NOMO-1 (cell line): Measurements from ENCODE around the gene QRICH2.

Experiments used
- DNase-seq, 2 experiments: peaks; one replicate each; lab custom pipeline; 2025; ENCODE audit not compliant: unreplicated experiment in 2 of 2; lab: John Stamatoyannopoulos, UW

Gene QRICH2

DNA sequence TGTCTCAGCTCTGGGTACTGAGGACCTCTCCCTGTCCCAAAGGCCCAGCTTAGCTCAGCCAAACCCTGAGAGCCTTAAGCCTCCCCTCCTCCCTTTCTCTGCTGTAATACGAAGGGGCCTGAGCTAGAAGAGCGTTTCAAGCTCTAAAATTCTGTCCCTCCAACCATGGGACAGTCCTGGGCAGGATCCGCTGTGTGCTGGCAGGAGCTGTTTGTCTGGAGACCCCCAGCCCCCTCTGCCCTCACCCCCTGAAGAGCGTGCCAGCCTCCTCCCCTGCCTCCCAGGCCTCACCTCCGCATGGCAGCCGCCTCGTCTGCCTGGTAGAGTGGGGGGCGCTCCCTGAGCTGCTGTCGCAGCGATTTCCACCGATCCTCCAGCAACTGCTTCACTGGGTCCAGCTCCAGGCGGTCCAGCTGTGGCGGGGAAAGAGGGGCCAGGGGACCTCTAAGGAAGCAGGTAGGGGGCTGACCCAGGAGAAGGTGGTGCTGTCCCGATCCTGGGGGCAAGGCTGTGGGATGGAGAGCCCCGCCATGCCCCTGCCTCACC is 28.3 kb downstream of the QRICH2 start:
- no peak for DNase-seq

DNA sequence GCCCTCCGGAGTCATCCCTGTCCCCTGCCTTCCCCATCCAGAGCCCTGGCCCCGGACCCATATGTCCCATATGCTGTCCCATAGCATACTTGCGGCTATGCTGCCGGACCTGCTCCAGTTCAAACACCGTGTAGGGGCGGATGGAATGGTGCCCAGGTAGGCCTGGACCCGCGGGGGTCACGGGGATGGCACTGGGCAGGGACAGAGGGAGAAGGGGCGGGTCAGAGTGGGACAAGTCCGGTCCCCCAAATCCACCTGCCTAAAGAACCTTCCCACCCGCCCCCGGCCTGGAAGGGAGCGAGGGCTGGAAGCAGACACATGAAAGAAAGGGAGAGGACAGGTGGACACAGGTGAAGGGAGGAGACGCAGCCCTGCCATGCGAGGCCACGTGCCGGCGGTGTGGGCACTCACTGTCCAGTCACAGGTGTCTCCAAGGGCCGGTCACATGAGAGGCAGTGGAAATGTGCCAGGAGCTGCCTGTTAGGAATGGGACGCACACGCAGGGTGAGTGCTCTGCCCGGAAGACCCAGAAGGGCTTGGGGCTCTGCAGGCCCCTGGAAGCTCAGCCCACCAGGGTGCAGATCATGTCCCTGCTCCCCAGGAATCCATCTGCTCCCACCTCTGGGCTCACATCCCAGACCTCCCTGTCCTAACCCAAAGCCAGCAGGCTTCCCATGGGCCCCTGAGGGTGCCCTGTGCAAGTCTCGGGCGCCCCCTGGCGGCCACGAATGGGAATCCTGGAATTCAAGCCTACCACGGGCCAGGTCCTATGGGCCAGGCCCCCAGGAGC is 28.9 kb downstream of the QRICH2 start:
- DNase-seq = peak; percentile 52 to 62

DNA sequence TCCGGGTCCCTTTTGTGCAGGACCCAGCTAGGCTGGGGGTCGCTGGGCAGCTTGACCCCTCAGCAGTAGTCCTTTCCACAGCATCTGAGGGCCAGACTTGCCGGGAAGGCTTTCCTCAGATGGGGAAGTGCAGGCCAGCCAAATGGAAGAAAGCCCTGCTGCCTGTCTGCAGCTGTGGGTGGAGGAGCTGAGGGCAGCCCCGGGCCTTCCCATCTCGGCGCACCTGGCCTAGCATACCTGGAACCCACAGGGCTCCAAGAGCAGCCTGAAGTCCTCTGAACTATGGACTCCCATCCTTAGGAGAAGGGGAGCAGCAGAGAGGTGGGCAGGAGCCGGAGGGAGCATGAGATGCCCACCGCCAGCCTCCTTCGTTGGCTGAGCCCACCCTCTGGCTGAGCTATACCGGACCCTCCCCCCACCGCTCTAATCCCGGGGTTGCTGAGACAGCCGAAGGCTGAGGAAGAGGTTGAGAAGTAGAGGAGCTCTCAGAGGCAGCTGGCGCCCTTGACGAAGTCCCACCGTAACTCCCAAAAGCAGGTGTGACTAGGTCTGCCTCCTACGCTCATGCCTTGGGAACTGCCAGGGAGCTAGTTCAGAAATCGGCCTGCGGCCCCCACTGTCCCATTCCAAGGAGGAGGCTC is 29.7 kb downstream of the QRICH2 start:
- no peak for DNase-seq

DNA sequence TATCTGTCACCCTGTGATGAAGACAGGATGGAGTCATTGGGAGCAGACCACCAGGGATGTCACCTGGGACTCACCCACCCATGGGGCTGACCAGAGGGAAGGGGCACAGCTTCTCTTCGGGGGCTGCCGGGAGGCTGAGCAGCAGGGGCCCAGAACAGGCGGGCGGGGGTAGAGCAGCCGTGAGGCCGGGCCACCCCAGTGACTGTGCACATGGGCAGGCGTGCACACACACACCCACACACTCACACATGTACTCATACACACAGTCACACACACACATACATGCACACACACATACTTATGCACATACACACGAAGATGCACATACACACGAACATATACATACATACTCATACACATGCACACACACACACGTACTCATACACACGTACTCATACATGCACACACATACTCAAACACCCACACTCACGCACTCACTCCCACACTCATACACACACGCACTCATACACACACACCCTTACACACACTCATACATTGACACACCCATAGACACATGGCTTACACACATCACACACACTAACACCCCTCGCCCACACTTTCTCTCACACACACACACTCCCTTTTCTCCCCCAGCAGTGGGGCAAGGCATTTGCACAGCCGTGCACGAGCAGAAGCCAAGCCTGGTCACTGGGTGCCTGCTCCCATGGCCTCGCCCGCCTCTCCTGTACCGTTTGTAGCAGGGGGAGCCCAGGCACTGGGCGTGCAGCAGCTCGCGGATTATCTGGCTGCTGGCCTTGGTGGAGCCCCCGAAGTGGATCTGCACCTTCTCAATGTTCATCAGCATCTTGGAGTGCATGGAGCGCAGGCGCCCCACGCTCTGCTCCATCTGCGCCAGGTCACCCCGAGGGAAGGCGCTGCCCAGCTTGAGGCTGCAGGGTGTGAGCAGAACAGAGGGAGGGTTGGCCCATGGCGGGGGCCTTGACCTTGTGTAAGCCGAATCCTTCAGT is 30.5 kb downstream of the QRICH2 start:
- DNase-seq = no peak

DNA sequence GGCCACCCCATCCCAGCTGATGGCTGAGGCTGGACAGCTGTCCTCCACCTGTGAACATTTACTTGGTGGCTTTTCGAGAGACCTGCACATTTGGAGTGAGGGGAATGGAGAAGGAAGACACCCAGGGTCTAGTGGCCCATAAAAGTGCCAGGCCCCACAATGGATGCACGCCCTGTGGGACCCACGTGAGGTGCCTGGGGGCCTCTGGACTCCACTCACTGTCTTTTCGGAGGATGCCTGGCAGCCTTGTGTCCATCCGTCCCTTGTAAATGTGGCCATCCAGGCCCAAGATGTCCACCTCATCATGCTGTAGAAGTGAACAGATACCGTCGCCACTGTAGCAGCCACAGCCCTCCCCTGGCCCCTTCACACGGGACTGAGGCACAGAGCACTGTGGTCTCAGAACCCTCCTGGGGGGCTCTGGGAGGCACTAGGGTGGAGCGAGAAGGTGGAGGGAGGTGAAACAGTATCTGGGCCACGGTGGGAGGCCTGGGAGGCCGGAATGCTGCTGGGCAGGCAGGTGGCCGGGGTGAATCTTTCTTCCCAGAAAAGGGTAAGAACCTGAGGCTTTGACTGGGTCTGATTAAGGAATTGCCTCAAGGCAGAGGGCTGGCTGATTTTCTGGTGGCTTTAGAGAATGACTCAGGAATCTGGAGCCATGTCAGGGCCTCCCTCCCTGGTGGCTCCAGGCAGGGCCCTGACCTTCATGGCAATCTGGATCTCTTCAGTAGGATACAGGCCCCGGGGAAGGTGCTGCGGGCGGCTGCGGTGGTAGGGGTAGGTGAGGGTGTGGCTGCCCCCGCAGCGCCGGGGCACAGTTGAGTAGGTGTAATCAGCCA is 31.4 kb downstream of the QRICH2 start:
- no peak for DNase-seq

DNA sequence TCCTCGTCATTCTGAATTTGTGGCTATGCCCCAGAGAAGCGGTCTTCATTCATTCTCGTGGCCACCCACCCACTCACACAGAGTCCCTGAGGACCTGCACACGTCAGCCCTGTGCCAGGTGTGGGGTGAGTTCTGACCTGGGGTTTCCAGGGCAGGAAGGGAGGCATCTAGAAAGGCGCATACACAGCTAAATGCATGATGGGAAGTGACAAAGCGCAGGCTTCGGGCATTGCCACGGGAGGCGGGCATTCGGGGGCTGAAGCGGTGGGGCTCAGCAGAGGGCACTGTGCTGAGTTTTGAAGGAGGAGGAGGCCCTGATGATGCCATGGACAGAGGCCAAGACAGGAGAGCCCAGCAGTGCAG is 32.0 kb downstream of the QRICH2 start:
- DNase-seq = no peak

DNA sequence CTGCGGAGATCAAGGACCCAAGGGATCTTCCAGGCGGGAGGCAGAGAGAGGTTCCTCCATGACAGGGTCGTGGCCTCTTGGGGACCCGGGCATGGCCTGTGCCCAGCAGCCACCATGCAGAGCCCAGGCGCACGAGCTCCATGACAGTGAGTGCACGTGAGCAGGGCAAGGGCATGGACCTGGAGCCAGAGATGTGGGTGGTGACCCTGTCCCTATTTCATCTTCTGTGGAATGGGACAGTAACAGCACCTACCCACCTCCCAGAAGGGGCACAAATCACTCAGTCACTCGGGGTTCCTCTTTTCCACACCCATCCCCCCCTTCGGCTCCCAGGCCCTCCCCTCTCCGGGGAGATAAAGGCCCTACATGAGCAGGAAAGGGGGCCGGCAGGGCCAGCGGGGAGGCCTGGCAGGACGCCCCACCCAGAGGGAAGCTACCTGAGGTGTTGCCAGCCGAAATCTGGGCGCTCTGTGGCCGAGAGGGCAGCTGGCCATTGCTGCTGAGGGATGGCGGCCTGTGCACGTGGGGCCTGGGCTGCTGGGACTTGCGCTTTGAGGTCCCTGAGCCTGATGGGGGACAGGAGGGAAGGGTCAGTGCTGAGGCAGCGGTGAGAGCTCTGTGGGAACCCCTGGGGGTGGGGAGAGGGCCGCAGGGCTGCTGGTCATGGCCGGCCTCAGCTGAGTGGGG is 32.6 kb downstream of the QRICH2 start:
- DNase-seq = no peak

DNA sequence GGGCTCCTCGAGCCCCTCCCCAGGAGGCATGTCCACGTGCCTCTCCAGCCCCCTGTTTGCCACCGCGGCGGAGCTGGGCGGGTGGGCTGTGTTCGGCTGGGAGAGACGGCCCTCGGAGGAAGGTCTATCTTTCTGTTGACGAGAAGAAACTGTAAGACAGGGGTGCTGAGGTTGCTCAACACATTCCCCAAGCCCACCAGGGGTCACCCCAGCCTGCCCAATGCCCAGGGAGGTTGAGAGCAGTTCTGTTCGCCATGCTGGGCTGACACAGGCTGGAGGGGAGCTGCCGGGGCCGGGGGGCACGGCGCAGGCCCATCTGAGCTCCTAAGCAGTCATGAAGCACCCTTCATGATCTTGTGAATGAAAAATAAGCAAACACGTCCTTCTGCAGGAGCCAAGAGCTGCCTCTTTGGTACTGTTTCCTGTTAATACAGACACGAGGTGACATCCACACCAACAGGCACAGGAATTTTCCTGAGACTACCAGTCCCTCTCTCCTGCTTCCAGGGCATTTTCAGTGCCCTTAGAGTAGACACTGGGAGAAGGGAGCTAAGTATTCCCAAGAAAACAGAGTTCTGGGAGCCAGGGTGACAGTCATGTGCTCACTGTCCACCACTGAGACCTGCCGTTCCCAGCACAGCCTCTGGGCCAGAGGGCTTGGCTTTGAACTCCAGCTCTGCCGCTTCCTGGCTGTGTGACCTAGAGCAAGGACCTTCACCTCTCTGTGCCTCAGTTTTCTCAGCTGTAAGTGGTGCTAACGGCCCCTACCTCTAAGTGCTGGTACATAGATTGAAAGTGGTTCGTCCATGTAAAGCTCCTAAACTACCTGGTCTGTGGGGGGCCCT is 33.7 kb downstream of the QRICH2 start:
- no peak for DNase-seq

DNA sequence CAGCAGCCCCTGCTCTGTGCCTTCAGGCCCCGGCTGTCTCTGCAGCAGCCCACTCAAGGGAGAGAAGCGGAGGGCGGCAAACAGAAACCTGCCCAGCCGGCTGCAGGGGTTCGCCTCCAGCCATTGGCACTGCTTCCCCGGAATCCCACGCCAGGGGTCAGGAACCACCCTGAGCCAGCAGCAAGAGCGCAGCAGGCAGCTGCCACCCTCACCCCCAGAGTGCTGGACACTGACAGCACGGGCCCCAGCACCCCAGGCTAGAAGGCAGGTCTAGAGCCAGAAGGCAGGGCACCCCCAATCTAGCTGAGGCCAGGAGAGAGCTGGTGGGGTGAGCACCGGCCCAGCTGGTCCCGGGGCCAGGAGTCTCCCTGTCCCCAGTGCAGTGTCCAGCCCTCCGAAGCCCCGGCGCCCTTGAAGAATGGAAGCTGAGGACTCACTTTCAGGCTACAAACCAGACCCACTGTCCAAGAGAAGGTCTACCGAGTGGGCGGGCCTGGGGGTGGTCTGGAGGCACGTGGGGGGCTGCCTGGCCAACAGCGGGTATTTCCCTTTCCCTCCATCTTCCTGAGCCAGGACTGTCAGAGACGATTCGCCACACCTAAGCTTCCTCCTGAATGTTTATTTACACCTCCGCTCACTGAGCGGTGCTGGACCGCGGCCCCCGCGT is 34.5 kb downstream of the QRICH2 start:
- no peak for DNase-seq

DNA sequence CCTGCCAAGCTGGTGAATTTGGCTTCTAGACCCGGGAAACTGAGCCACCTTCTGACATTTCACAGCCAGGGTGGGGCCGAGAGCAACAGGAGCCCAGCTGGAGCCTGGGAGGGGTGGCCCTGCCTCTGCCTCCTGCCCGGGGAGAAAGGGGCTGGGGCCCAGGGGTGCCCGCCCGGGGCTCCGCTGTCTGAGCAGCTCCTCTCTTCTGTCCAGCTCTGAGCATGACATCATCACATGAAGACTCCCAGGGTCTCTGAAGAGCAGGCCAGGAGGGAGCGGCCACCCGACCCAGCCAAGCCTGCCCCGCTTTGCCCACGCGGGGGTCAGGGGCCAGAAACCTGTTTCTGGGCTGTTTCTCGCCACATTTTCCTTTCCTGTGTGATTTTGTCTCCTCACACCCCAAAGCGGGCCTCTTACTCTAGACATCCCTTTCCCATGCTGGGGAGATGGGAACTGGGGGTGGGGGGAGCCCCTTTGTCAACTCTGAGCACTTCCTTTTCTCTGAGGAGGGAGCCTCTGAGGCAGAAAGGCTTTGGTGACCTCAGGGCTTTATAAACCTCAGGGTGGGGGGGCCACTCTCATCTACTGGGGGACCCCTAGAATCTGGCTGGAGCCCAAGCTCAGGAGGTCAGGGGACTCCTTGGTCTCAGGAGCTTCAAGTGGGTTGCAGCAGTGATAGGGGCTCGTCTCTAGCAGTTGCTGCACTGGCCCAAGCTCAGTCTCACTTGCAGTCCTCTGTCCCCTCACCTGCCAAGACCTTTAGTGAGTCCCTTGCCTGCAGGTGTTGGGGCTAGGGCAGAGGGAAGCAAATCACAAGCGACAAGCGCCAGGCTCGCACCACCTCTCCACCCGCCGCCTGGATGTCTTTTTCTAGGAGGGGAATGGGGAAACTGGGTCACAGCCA is 35.3 kb downstream of the QRICH2 start:
- no peak for DNase-seq

DNA sequence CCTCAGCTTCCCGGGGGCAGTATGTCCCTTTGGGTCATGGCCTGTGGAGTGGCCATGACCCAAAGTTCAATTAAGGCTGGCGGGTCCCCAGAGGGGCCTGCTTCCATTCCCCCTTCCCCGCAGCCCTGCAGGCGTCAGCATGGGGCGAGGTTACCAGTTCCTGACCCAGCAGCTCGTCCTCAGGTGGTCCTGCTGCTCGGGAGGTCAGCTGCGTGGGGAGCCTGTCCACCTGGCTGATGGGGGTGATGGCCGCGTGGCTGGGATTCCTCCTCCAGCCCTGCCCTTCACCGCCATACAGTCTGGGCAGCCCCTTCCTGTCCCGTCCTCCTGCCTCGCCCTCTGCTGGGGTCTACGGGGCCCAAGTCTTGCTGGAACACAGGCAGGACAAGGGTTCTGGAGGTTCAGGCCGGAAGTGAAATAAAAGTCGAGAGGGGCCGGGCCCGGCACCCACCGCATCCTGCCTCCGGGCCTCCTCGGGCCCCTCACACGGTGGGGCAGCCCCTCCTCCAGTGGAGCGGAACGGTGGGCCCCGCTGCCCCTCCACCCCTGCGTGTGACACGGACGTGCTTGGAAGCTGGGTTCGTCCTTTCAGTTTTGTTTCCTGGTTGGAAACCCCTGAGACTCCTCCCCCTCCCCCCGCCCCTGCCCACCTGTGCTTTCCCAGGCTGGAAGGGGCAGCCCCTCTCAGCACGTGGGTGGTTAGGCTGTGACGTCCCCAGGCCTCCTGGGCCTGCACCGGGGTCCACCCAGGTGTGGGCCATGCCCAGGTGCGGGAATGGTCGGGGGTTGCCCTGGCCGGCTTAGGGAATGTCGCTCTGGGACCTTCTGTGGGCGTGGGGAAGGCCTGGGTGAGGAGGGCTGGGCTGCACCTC is 36.2 kb downstream of the QRICH2 start:
- DNase-seq = no peak

DNA sequence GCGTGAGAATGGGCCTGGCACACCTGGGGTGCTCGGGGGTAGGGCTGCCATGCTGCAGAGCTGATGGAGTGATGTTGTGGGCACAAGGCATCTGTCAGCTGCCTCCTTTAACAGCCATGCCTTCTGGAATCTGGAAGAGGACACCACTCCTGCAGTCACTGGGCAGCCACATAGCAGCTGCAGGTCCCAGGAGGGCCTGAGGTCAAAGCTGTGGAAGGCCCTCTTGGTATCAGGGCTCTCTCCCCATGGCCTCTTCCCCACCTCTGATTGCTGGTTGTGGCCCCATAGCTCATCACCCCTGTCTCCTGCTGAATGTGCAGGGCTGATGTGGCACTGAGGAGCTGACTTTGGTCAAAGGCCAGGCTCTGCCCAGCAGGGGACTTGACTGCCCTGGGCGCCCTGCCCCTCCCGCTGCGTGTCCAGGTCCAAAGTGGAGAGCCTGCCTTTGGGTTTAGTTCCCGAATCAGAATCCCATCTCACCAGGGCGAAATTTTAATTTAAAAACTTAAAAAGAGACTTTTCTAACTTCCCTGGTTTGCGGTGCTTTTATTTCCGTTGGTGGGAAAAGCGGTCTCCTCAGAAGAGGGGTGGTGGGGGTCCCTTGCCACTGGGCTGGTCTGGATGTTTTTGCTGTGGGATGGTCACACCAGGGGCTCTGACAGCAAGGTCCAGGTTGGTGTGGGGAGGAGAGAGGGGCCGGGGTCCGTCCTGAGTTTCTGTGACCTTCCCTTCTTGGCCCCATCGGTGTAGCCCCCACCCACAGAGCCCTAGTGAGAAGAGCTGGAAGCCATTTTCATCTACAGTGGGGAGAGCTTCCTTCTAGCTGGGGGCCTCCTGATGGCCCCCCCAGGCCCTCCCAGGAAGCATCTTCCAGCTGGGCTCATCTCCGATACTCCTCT is 37.1 kb downstream of the QRICH2 start:
- no peak for DNase-seq

DNA sequence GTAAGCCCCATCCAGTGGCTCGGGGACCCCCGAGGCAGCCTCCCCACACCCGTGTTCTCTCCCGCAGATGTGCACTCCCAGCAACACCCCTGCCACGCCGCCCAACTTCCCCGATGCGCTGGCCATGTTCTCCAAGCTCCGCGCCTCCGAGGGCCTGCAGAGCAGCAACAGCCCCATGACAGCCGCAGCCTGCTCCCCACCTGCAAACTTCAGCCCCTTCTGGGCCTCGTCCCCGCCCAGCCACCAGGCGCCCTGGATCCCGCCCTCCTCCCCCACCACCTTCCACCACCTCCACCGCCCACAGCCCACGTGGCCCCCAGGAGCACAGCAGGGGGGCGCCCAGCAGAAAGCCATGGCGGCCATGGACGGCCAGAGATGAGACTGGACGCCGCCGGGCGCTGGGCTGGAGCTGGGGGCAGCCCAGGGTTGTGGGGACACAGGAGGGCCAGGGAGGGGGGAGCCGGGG is 37.9 kb downstream of the QRICH2 start:
- DNase-seq = no peak

DNA sequence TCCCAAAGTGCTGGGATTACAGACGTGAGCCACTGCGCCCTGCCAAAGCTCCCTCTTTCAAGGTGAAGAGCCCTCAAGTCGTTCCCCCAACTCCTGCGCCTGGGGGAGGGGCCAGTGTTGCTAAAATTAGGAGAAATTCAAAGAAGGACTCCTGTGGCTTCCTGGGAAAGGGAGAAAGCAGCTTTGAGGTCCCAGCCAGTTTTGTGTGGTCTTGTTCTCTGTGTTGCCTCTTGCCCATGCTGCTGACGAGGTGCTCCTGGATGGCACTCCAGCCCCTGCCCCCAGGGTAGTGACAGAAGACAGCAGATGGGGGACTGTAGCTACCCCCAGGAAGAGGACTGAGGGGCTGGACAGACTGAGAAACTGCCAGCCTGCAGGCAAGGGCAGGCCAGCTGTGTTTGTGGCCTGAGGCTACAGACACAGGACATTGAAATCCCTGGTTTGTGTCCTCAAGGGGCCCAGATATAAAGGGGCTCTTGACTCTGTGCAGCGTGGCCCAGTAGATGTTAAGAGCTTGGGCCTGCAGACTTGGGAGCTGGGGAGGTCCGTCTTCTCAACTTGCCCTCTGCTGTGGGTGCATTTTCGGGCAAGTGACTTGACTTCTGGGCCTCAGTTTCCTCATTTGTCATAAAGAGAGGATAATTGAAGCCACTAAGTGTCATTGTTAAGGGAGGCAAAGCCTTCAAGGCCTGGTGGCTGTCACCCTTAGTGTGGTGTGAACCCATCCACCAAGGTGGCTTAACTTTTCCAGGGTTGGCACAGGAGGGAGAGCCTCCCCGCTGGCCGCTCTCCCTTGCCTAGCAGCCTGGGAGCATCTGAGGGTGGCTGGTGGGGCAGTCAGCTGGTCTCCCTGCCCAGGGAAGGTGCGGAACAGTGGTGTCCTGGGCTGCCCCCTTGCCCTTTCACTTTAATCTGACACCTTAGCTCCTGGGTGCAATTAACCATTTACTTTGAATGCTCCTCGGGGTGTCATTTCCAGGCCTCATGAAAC is 38.8 kb downstream of the QRICH2 start:
- DNase-seq = no peak
